Measurements from ENCODE around the gene PSKH1. TPM values are rescaled to one million over a fixed set of nuclear protein-coding genes. Genes with fewer than 3 reads are reported as not detected.

The PSKH1 gene
- polyA plus RNA-seq, 1 donor (not counting 4 experiments of a cell fraction or from before 2014, with no cell fraction given), result 10.7 TPM

GRCh38 chr16:67945392-67945933 is 52.4 kb downstream of the PSKH1 start:
- DNase-seq (ENCODE audit: low read depth, low spot score), result no peak
- TF ChIP-seq EZH2 (IDR thresholded peaks at IDR 0.05; ENCODE audit: low read length) (no peak), CTCF (optimal IDR thresholded peaks at IDR 0.05 in 1 of 3, IDR thresholded peaks at IDR 0.05 in 1 of 3, conservative IDR thresholded peaks at IDR 0.05 in 1 of 3; ENCODE audit: extremely low read depth in 1 of 3, insufficient read depth in 2 of 3, low read length in 3 of 3) (no peak)
- Histone ChIP-seq H3K4me1 (ENCODE audit: control insufficient read depth, extremely low read depth, insufficient read depth, low read length) (no peaks in the 10 kb centered on the region), H4K20me1 (ENCODE audit: control insufficient read depth, extremely low read depth, insufficient read depth, low read length) (peaks cover 5% of the 10 kb centered on the region), H3K9me3 (ENCODE audit: control insufficient read depth, low read depth, low read length) (no peaks in the 10 kb centered on the region), H3K27me3 (ENCODE audit: control insufficient read depth, extremely low read depth, insufficient read depth, low read length) (no peaks in the 10 kb centered on the region), H3K9me1 (ENCODE audit: control insufficient read depth, extremely low read depth, insufficient read depth, low read length) (peaks cover 5% of the 10 kb centered on the region), H3K9ac (ENCODE audit: control insufficient read depth, extremely low read depth, insufficient read depth, low read length) (no peak overlapping the region), H3K4me3 (ENCODE audit: control insufficient read depth in 2 of 3, extremely low read depth in 1 of 3, insufficient read depth in 2 of 3, low read depth in 1 of 3, low read length in 3 of 3) (no peak overlapping the region), H2AFZ (ENCODE audit: control insufficient read depth, low read length) (no peak overlapping the region), H3K27ac (ENCODE audit: control insufficient read depth, insufficient read depth, low read length) (no peak overlapping the region), H3K79me2 (ENCODE audit: control insufficient read depth, insufficient read depth, low read length) (peaks cover 3% of the 10 kb centered on the region), H3K4me2 (ENCODE audit: control insufficient read depth, extremely low read depth, insufficient read depth, low read depth, low read length) (no peak overlapping the region), H3K36me3 (ENCODE audit: control insufficient read depth in 2 of 2, extremely low read depth in 1 of 2, insufficient read depth in 2 of 2, low read length in 2 of 2) (peaks cover 74 to 75% of the 10 kb centered on the region in 2 experiments)
- FAIRE-seq, result no peak
- dilution Hi-C loops (cut with MboI; ENCODE audit: extremely low pct_ligation_motif_present, low sequenced_read_pairs), result no loop called here

- Histone ChIP-seq H3K27ac (ENCODE audit: control insufficient read depth, insufficient read depth, low read length) (no peak overlapping the region), H4K20me1 (ENCODE audit: control insufficient read depth, extremely low read depth, insufficient read depth, low read length) (peaks cover 9% of the 10 kb centered on the region), H3K36me3 (ENCODE audit: control insufficient read depth in 2 of 2, extremely low read depth in 1 of 2, insufficient read depth in 2 of 2, low read length in 2 of 2) (peaks cover 79 to 81% of the 10 kb centered on the region in 2 experiments), H3K9ac (ENCODE audit: control insufficient read depth, extremely low read depth, insufficient read depth, low read length) (no peak overlapping the region), H3K4me1 (ENCODE audit: control insufficient read depth, extremely low read depth, insufficient read depth, low read length) (no peaks in the 10 kb centered on the region), H3K9me1 (ENCODE audit: control insufficient read depth, extremely low read depth, insufficient read depth, low read length) (peaks cover 5% of the 10 kb centered on the region), H3K27me3 (ENCODE audit: control insufficient read depth, extremely low read depth, insufficient read depth, low read length) (no peaks in the 10 kb centered on the region), H3K9me3 (ENCODE audit: control insufficient read depth, low read depth, low read length) (no peaks in the 10 kb centered on the region), H3K79me2 (ENCODE audit: control insufficient read depth, insufficient read depth, low read length) (peaks cover 5% of the 10 kb centered on the region), H3K4me2 (ENCODE audit: control insufficient read depth, extremely low read depth, insufficient read depth, low read depth, low read length) (no peak overlapping the region), H3K4me3 (ENCODE audit: control insufficient read depth in 2 of 3, extremely low read depth in 1 of 3, insufficient read depth in 2 of 3, low read depth in 1 of 3, low read length in 3 of 3) (no peak overlapping the region), H2AFZ (ENCODE audit: control insufficient read depth, low read length) (no peak overlapping the region)
- FAIRE-seq (no peak), DNase-seq (ENCODE audit: low read depth, low spot score) (no peak)
- TF ChIP-seq CTCF (optimal IDR thresholded peaks at IDR 0.05 in 1 of 3, IDR thresholded peaks at IDR 0.05 in 1 of 3, conservative IDR thresholded peaks at IDR 0.05 in 1 of 3; ENCODE audit: extremely low read depth in 1 of 3, insufficient read depth in 2 of 3, low read length in 3 of 3), result no peak
- dilution Hi-C loops (cut with MboI; ENCODE audit: extremely low pct_ligation_motif_present, low sequenced_read_pairs), result no loop called here
Measured at GRCh38 chr16:67946128-67946569, 53.1 kb downstream of the PSKH1 start.

Measured in keratinocyte (primary cell).